C4-2B (cell line): ENCODE measurements around the gene TPSAB1.

ENCODE experiments used
- ZFX ChIP-seq: fragments of 450-650 bp; IDR thresholded peaks from 2 replicates; pipeline ENCODE4 v1.6.1; 2017
- TF ChIP-seq, protein P1 (sequence below): fragments of 450-650 bp; conservative IDR thresholded peaks from 2 replicates; pipeline ENCODE4 v1.5.1; 2017; ENCODE audit warnings: mild to moderate bottlenecking

DNA sequence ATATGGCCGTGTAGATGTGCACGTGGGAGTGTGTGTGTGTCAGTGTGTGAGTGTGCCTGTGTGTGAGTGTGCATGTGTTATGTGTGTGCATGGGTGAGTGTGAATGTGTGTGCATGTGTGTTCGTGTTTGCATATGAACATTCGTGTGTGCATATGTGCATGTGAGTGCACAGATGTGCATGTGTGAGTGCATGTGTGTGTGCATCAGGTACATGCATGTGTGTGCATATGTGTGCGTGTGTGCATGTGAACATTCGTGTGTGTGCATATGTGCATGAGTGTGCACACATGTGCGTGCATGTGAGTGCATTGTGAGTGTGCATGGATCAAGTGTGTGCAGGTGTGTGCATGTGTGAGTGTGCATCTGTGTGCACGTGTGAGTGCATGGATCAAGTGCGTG, 2.5 kb upstream of the TPSAB1 start:
- TF ChIP-seq, protein P1, sequence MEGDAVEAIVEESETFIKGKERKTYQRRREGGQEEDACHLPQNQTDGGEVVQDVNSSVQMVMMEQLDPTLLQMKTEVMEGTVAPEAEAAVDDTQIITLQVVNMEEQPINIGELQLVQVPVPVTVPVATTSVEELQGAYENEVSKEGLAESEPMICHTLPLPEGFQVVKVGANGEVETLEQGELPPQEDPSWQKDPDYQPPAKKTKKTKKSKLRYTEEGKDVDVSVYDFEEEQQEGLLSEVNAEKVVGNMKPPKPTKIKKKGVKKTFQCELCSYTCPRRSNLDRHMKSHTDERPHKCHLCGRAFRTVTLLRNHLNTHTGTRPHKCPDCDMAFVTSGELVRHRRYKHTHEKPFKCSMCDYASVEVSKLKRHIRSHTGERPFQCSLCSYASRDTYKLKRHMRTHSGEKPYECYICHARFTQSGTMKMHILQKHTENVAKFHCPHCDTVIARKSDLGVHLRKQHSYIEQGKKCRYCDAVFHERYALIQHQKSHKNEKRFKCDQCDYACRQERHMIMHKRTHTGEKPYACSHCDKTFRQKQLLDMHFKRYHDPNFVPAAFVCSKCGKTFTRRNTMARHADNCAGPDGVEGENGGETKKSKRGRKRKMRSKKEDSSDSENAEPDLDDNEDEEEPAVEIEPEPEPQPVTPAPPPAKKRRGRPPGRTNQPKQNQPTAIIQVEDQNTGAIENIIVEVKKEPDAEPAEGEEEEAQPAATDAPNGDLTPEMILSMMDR = no peak
- no peak for TF ChIP-seq ZFX
